NCI-H146 (cell line): Measurements from ENCODE around the gene LMOD1.
"Not testable (repeated sequence)": the region's sequence is repeated elsewhere in the genome, so short reads cannot be mapped to it uniquely, and the experiment has no call there.

Experiments used
- DNase-seq: peaks from one replicate; lab custom pipeline; 2025; lab: John Stamatoyannopoulos, UW

The LMOD1 gene

DNA sequence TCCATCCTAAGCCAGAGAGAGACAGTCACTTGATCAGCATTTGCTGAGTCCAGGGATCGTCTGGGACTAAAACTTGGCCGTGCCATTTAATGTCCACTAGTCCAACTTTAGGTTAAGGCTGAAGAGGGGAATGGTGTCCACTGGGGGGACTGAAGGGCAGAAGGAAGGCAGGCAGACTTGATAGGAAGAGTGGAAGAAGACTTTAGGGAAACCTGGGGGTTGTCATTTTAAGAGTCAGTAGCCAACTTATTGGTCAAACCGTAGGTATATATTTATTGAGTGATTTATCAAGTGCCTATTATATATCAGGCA is 1.3 kb upstream of the LMOD1 start:
- DNase-seq, result no peak

DNA sequence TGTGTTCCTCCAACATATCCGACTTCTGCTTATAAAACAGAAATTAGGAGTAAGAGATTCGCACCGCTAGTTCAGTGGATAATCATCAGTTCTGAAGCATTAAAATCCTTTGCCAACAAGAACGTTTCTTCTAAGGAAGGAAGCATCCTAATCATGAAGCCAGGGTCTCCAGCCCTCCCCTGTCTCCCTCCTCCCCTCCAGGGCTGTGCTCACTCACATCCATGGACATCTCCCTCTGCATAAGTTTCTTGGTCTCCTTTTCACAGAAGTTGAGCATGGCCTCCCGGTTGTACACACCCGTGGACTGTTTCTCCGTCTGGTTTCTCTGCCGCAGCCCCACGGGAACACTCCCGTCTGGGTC is 505 bp downstream of the LMOD1 start:
- DNase-seq, result no peak

DNA sequence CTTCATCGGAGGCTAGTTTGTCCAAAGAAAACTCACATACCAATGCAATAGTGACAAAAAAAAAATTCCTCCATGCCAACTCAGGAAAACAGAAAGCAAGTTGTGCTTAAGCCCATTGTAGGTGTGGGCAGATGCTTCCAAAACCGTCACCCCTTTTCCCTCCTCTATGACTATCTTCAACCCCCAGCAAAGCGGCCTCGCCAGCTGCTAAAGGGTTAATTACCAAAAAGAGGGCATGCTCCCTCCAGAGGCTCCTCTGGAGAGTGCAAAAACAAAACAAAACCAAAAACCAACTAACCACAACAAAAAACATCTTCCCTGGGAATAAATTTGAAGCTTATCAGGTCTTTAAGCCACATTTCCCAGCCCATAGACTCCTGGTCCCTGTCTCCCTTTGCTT is 1.2 kb downstream of the LMOD1 start:
- no peak for DNase-seq

DNA sequence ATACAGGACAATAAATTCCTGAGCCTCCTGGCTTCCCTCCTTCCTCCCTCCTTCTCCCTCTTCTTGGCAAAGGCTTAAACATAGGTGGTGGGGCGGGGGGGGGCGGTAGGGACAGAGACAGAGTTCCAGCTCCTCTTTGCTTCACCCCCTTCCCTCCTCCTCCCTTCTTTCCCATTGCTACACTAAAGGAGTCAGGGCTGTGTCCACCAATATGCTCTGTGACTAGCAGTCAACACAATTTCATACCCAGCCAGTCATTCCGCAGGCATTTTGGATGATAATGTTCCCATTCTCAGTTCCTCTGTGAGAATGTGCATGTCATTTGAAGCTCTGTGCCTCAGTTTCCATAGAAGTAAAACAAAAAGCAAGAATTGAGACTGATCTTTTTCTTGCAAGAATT is 1.7 kb downstream of the LMOD1 start:
- no peak for DNase-seq

DNA sequence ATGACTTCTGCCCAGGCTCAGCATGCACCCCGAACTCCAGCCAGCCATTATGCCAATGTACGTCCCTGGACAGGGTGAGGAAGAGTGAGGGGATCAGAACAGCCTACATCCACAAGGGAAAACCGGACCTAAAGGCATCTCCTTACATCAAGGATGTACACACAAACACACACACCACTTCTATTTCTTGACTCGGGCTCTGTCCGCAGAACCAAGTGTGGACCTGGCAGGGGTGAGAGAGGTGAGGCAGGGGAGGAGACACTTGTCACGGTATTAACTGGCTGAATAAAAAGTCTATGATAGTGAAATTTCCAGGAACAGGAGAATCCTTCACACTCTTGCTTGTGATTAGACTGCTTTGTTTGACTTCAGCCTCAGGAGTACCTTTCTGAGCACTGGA is 2.3 kb downstream of the LMOD1 start:
- DNase-seq, result no peak

DNA sequence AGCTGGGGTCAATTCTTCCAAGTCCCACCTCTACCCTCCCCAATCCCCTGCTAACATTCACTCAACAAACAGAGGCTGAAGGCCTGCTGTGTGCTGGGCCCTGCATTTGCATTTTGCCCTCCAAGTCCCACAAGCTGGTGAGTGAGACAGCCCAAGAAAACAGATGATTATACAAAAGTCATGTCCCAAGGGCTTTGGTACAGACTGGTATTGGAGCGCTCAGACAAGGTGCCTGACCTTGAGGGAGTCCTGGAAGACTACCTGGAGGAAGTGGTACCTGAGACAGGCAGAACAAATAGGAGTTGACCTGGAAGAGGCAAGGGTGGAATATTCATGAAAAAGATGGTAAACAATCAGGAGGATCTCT is 4.2 kb downstream of the LMOD1 start:
- DNase-seq, result no peak

DNA sequence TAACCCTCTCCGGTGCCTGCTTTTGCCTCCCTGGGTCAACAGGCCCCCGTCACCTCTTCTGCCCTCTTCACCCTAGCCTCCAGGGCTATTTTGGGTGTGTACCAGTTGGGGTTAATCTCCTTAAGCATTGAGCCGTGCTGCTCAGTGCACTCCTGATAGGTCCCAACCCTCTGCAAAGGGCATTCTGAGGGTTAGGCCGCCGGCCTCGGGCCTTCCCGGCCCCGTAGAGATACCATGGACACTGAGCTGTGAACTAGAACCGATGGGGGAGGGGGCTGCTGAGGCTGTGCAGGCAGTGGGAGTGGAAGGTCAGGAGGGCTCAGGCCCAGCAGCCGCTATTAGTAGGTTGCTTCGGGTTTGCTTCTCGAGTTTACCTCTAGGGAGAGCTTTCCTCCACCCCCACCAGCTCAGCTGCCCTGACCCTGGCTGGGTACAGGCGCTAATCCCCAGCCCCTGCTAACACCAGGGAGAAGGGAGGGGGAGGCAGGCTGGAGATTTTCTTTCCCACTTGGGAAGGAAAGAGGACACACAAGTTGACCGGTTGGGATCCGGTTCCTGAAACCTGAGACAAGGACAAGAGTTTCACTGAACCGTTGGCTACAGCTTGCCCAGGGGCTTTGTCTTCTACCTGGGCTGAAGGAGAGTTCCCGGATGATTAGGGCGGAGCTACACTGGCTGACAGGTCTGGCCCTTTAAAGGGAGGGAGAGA is 4.8 kb downstream of the LMOD1 start:
- DNase-seq, result no peak

DNA sequence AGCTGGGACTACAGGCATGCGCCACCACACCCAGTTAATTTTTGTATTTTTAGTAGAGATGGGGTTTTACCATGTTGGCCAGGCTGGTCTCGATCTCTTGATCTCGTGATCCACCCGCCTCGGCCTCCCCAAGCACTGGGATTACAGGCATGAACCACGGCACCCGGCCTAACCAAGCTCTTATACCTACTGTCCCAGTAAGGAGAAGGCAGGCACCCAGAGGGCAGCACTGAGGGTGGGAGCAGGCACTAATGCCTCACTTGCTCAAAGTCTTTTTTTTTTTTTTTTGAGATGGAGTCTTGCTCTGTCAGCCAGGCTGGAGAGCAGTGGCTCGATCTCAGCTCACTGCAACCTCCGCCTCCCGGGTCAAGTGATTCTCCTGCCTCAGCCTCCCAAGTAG is 6.0 kb downstream of the LMOD1 start:
- DNase-seq, result not testable (repeated sequence)

DNA sequence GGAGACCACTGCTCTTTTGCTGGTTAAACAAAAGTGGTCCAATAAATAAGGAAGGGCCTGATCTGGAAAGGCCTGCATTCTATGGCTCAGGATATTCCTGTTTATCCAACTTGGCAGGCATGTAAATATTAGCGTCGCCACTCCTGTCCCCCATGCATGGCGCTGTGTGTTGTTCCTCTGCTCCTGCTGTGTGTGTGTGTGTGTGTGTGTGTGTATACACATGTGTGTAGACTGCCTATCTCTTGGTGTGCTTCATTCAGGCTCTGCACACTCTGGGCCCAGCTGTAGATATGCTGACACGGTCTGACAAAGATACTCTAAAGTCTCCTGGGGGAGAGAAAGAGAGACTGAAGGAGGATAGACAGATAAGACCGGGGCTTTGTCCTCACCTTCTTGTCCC is 6.8 kb downstream of the LMOD1 start:
- no peak for DNase-seq

DNA sequence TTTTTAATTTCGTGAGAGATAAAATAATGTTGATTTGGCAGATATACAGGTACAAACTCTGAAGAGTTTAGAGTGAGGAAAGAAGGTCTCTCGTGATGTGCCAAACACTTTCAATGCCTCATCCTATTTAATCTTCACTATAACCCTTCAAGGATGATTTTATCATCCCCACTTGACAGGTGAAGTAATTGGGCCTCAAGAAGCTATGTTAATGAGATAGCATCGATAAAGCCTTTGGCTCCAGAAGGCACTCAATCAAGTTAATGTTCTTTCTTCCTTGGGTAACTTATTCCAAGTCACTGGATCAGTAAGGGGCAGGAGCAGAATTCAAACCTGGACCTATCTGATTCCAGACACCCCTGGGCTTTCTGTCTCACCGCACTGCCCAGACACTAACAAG is 7.2 kb downstream of the LMOD1 start:
- no peak for DNase-seq

DNA sequence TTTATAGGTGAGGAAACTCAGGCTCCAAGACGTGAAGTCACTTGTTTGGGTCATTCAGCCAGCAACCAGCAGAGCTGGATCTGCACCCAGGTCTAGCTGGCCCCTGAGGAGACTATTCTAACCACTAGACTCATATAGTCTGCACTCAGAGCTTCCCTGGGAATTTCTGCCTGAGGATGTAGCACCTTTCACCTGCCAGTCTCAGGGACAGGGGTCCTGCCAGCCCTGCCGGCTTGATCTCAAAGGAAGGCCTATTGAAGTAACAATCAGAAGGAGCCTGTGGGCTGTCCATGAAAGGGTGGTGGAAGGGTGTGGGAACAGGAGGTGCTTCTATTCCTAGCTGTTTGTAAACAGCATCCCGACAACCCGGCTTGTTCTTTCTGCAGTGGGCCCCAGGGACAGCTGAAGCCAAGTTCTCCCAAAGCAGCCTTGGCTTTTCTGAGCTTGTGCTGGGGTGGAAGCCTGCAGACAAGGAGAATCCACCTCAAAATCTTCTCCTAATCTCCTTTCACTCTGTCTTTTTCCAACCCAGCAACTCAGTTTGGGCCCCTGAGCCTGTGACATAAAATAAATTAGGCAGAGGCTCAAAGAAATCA is 7.8 kb downstream of the LMOD1 start:
- DNase-seq, result no peak

DNA sequence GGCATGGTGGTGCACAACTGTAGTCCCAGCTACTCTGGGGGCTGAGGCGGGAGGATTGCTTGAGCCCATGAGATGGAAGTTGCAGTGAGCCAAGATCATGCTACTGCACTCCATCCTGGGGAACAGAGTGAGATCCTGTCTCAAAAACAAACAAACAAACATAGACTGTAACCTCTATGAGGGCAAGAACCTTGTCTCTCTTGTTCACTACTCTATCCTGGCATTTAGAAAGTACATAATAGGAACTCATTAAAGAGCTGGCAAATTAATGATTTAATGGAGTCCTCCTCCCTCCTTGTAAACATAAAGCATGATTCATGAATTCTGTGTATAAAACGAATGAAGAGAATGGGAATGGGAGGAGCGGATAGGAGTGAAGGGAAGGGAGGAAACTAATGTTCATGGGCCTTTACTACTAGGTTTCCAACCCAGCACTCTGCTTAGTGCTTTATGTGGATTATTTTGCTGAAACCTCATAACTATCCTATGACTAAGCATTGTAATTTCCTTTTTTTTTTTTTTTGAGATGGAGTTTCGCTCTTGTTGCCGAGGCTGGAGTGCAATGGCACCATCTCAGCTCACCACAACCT is 8.6 kb downstream of the LMOD1 start:
- no peak for DNase-seq

DNA sequence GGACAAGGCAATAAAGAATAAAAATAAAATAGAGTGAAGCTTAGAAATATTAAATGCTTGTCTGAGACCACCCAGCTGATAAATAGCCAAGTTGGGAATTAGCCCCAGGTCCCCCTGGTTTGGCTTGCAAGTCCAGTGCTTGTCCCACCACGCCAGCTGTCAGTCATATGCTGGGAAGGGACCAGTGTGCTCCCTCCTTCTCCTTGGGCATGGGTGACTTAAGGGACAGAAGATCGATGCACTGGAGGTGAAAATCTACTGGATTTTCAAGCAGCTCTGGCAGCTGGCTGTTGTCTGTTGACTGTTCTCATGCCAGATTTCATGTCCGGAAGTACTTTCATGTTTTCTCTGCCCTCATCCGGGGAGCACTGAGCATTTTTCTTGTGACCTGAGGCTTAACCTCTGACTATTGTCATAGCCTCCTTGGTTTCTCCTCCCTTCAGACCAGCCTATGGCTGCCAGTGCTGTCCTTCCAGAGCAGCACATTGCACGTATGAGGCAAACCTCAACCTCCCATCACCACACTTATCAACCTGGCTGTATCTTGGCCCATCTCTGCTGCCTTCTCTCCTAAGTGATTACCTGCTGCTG is 12.4 kb downstream of the LMOD1 start:
- no peak for DNase-seq

DNA sequence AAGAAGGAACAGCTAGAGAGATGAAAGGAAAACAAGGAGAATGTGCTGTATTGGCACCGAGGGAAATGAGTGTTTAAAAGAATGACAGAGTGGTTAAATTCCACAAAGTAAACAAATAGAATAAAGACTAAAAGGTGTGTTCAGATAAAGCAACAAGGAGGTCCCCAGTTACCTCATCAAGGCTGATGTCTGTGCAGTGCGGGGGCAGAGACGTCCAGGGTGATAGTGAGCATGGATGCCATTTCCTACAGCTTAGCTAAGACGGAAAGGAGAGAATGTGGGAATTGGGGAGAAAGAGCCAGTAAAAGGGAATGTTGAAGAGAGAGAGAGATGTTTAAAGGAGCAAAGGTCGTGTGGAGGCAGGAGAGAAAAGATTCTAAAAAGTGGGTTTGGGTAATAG is 15.5 kb downstream of the LMOD1 start:
- no peak for DNase-seq

DNA sequence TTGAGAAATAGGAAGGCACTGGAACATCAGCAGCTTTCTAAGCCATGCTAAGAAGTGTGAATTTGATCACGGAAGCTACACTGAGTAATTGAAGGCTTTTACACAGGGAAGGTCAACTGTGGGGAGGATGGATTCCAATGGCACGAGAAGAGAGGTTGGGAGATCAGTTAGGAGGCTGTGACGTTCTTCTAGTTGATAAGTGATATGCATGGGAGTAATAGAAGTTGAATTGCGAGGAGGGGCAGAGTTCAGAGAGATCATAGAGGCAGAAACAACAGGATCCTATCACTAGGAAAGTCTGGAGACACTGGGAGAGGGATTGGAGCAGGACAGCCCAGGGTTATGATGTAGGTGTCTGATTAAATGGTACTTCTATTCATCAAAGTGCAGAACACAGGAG is 16.2 kb downstream of the LMOD1 start:
- DNase-seq, result no peak

DNA sequence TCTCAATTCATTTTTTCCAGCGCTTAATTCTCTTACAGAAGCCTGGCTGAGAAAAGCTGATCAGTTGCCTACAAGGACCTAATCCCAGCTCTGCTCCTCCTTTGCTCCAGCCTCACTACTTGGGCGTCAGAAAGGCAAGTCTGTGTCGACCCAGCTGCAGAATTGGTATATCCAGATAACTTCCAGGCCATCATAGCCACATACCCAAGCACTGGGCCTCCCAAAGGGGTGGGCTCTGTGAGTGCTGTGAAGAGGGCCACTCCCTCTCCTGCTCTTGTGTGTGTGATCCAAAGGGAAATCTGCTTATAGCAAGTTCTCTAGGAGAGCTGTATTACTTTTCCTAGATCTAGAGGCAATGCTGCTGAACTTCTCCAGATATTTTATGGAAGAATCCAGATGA is 18.1 kb downstream of the LMOD1 start:
- DNase-seq, result no peak

DNA sequence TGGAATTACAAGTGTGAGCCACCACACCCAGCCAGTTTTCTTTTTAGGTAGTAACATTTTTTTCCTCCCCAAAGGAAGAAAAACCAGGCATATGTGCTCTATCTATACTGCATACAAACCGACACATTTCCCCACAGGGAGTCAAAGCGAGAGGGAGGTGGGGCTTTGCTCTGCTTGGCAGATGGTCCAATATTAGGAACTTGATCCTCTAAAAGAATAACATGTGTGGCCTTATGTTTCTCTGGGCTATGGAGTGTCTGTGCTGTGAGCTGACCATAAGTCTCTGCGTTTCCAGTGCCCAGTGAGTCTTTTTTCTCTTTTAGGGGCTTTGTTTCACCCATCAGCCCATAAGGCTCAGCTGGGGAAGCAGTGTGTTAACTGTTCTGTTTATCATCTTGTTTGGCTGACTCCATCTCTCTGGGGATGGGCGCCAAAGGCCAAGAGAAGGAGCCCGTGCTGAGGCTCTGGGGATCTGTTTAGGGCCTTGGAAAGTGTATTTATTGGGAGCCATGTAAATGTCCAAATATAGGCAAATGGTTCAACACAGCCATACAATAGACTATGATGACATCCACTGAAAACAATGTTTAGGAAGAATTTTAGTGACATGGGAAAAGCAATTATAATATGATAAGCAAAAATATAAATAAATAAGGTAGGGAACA is 20.2 kb downstream of the LMOD1 start:
- DNase-seq, result no peak

DNA sequence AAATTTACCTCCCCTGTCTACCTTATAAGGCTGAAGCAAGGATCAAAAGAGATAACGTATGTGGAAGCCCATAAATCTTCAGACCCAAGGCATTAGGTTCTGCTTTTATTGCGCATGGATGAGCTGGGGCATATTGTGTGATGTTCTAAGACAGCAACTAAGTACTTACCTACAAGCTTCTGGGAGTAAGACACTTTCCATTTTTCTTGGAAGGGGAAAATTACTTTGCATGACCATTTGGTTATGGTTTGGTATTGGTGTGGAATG is 21.1 kb downstream of the LMOD1 start:
- no peak for DNase-seq

DNA sequence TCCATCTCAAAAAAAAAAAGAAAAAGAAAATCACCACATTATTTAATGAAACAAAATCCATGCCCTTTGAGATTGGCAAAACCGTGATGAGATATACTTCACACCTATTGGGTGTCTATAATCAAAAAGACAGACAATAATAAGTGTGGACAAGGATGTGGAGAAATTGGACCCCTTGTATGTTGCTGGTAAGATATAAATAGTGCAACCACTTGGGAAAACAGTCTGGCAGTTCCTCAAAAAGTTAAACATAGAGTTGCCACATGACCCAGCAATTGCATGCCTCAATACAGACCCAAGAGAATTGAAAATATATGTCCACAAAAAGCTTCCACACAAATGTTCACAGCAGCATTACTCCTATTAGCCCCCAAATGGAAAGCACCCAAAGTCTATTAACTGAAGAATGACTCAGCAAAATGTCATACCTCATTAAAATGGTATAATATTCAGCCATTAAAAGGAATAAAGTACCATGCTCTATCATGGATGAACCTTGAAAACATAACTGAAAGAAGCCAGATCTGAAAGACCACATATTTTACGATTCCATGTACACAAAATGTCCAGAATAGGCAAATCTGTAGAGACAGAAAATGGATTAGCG is 24.3 kb downstream of the LMOD1 start:
- DNase-seq, result no peak

DNA sequence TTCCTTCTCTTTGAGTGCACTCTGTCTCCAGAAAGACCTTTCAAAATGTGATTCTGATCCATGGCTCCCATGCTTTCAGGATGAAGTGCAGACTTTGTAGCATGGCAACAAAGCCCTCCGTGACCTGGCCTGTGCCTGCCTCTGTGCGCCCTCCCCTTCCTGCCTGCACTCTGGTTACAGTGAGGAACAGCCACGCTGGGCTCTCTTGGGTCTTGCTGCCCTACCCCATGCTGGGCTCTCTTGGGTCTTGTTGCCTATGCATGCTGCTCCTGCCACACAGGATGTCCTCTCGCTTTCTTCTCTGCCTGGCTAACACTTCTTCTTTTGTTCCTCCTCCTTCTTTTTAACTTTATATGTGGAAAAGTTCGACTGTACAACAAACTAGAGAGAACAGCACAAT is 28.0 kb downstream of the LMOD1 start:
- DNase-seq, result no peak

DNA sequence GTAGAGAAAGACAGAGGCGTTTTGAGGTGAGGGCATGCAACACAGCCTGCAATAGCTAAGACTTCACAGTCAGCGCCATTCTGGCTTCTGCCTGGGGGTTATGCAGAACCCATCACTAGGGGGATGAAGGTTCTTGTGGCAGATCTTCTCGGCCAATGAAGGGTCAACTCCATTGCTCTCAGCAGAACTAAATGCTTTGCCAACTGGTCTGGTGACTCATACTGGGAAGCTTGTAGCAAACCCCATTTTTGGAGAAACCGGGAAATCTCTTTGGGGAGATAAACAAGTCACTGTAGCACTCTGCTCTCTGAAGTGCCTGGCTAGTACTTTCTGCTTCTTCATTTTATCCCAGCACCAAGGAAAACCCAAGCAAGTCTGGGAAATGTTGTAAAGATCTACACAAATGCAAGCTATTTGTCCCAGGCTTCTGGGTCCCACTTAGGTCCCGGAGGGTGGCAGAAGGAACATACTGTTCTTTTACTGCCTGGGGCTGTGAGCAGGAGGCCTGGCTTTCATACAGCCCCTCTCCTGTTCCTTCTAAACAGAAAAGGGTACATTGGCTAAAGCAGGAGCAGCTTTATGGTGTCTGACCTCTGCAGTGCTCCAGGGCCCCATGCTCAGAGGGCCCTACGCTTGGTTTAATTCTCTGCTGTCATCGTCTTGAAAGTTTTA is 28.9 kb downstream of the LMOD1 start:
- DNase-seq, result no peak

DNA sequence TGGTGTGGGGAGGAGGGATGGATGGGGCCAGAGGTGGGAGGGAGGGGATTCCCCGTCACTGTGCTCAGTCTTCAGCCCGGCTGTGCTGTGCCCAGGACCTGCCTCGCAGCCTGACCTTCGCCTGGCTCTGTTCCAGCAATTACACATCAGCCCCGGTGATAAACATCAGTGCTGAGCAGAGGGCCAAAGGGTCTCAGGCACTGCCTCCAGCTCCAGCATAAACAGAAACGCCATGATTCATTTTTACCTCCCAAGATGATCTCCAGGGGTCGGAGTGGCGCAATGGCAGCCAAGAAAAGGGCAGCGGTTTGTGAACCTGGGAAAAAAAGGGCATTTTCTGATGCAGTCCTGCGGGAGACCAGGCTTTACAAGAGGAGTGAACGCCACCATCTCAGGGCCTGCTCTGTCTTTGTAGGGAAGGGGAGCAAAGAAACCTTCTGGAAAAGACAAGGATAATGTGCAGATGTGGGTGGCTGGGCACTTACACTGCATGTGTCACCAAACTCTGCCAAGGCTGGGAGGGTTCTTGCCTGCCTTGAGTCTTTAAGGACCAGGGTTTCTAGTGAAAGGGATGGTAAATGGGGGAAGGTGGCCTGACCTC is 29.6 kb downstream of the LMOD1 start:
- DNase-seq, result peak; percentile 48
